ENCODE measurements around the gene CADPS2.

GRCh38 chr7:122849957-122850328, 36.3 kb downstream of the CADPS2 start:
- TF ChIP-seq CTCF (IDR thresholded peaks at IDR 0.05 in 4 of 5, conservative IDR thresholded peaks at IDR 0.05 in 1 of 5): no peak
- no peak for TF ChIP-seq POLR2A (IDR thresholded peaks at IDR 0.05)
